PC-3 (cell line): ENCODE measurements around the gene CNTNAP5. TPM values are rescaled to one million over a fixed set of nuclear protein-coding genes. Genes with fewer than 3 reads are reported as not detected.

Experiments
- ATAC-seq: fragments of 200-7000 bp; cut with Tn5 transposase; 2 replicates; pipeline ENCODE4 v1.9.1; 2020; ENCODE audit warnings: mild to moderate bottlenecking, moderate library complexity
- BruUV-seq: library from RNA; stranded (reverse); fragments of 400-500 nt; replicated peaks from 2 replicates; lab custom pipeline; 2021; lab: Mats Ljungman, UMichigan
- CTCF ChIA-PET: fragments of 300-600 bp; sonication (Branson Sonifier 250); formaldehyde crosslinking; loops from one replicate; lab custom pipeline; 2022; ENCODE audit warnings: antibody characterized with exemption; lab: Charles Lee
- POLR2A ChIA-PET: fragments of 300-600 bp; sonication (Branson Sonifier 250); formaldehyde crosslinking; loops from one replicate; lab custom pipeline; 2022; ENCODE audit warnings: antibody characterized with exemption; ENCODE audit not compliant: unreplicated experiment; lab: Charles Lee
- DNase-seq: peaks from one replicate; pipeline ENCODE4 v3.0.0-alpha.2; 2015
- H2AFZ ChIP-seq: fragments of 300-600 bp; sonication (generic); 2 replicates; pipeline ENCODE4 v1.6.0; 2016; ENCODE audit warnings: antibody characterized with exemption, low read length
- H3F3A ChIP-seq: fragments of 300-600 bp; sonication (generic); one replicate; pipeline ENCODE4 v1.6.0; 2017; ENCODE audit warnings: antibody characterized with exemption, low read length, control low read depth, mild to moderate bottlenecking; ENCODE audit not compliant: unreplicated experiment
- H3K27ac ChIP-seq: fragments of 300-600 bp; sonication (generic); 2 replicates; pipeline ENCODE4 v1.5.1; 2016; ENCODE audit warnings: mild to moderate bottlenecking, low read length
- H3K27me3 ChIP-seq: fragments of 300-600 bp; sonication (generic); 2 replicates; pipeline ENCODE4 v1.6.1; 2016; ENCODE audit warnings: low read length, mixed read lengths
- H3K36me3 ChIP-seq: fragments of 300-600 bp; sonication (generic); 2 replicates; pipeline ENCODE4 v1.6.1; 2016; ENCODE audit warnings: low read depth, mixed run types, low read length, mixed read lengths
- H3K4me1 ChIP-seq: fragments of 300-600 bp; sonication (generic); 2 replicates; pipeline ENCODE4 v1.5.1; 2016; ENCODE audit warnings: low read length; ENCODE audit not compliant: insufficient read depth
- H3K4me2 ChIP-seq: fragments of 300-600 bp; sonication (generic); 2 replicates; pipeline ENCODE4 v1.6.0; 2016; ENCODE audit warnings: low read length
- H3K4me3 ChIP-seq: fragments of 300-600 bp; sonication (generic); 2 replicates; pipeline ENCODE4 v1.5.1; 2016; ENCODE audit warnings: mild to moderate bottlenecking, low read length, mixed read lengths
- H3K79me2 ChIP-seq: fragments of 300-600 bp; sonication (generic); 2 replicates; pipeline ENCODE4 v1.6.1; 2017; ENCODE audit warnings: low read length, mixed read lengths
- H3K9ac ChIP-seq: fragments of 300-600 bp; sonication (generic); 2 replicates; pipeline ENCODE4 v1.6.0; 2016; ENCODE audit warnings: mild to moderate bottlenecking, low read length
- H3K9me2 ChIP-seq: fragments of 300-600 bp; sonication (generic); replicated peaks from 2 replicates; pipeline ENCODE4 v1.6.1; 2016; ENCODE audit warnings: mixed run types, low read length, mixed read lengths
- H3K9me3 ChIP-seq: fragments of 300-600 bp; sonication (generic); 2 replicates; pipeline ENCODE4 v1.6.1; 2016; ENCODE audit warnings: low read length, mixed read lengths
- H4K20me1 ChIP-seq: fragments of 300-600 bp; sonication (generic); 2 replicates; pipeline ENCODE4 v1.6.1; 2016; ENCODE audit warnings: low read length, mixed read lengths
- EZH2 ChIP-seq: fragments of 300-600 bp; sonication (generic); IDR thresholded peaks from one replicate; pipeline ENCODE4 v1.6.1; 2017; ENCODE audit warnings: antibody characterized with exemption, mild to moderate bottlenecking, low read length; ENCODE audit not compliant: unreplicated experiment
- EZH2phosphoT487 ChIP-seq: fragments of 300-600 bp; sonication (generic); IDR thresholded peaks from 2 replicates; pipeline ENCODE4 v1.6.1; 2018; ENCODE audit warnings: mild to moderate bottlenecking, antibody characterized with exemption, low read length, borderline replicate concordance
- intact Hi-C: fragments of 100-400 bp; cut with micrococcal nuclease; formaldehyde crosslinking; loops from 2 replicates; pipeline ENCODE4 v1.9.0; 2023
- total RNA-seq: library from RNA; depleted of rRNA; stranded (reverse); fragments of >200 nt; gene quantifications from 2 replicates; pipeline ENCODE4 v1.2.3, GENCODE V29; 2014
- TF ChIP-seq, protein P1 (sequence below): fragments of 300-600 bp; sonication (generic); conservative IDR thresholded peaks from 2 replicates; pipeline ENCODE4 v1.5.1; 2017; ENCODE audit warnings: antibody characterized with exemption, low read depth, mild to moderate bottlenecking, low read length

The CNTNAP5 gene
- total RNA-seq, 1 experiment from 2014 or later: not detected

DNA sequence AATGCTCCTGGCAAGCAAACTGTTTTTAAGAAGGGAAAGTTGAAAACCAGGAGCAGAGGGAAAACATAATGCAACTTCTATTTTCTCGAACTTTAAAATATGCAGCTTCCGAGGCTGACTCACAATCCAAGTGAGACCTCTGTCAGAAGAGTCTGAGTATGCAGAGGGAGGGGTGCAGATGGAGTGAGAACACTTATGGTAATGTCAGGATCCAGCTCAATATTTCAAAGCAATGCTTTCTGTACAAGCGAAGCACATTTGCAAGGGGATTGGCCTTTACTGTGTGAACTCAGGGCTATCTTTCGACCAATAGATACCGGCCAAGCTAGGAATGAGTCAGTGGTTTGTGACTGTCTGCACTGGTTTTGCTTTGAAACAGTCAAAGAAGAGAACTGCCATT lies 242.7 kb downstream of the CNTNAP5 start:
- intact Hi-C loops: no loop called here
- ATAC-seq (no peak), DNase-seq (no peak)
- 0 out of 2 replicates have a peak, but pooled peaks cover 4% of the 10 kb centered on the region for H3K27me3 ChIP-seq
- H3F3A ChIP-seq: no peaks in the 10 kb centered on the region
- TF ChIP-seq, protein P1, sequence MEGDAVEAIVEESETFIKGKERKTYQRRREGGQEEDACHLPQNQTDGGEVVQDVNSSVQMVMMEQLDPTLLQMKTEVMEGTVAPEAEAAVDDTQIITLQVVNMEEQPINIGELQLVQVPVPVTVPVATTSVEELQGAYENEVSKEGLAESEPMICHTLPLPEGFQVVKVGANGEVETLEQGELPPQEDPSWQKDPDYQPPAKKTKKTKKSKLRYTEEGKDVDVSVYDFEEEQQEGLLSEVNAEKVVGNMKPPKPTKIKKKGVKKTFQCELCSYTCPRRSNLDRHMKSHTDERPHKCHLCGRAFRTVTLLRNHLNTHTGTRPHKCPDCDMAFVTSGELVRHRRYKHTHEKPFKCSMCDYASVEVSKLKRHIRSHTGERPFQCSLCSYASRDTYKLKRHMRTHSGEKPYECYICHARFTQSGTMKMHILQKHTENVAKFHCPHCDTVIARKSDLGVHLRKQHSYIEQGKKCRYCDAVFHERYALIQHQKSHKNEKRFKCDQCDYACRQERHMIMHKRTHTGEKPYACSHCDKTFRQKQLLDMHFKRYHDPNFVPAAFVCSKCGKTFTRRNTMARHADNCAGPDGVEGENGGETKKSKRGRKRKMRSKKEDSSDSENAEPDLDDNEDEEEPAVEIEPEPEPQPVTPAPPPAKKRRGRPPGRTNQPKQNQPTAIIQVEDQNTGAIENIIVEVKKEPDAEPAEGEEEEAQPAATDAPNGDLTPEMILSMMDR: no peak
- TF ChIP-seq EZH2 (no peak), EZH2phosphoT487 (no peak)
- no peaks in the 10 kb centered on the region for H3K9me2 ChIP-seq
- H3K79me2 ChIP-seq: no peaks in the 10 kb centered on the region
- H3K27ac ChIP-seq: no peak overlapping the region
- no TSS peak for BruUV-seq
- no peak overlapping the region for H3K9ac ChIP-seq
- no peak overlapping the region for H2AFZ ChIP-seq
- no peaks in the 10 kb centered on the region for H4K20me1 ChIP-seq
- CTCF ChIA-PET: no interaction called here
- H3K4me3 ChIP-seq: no peak overlapping the region
- no peaks in the 10 kb centered on the region; the same call in 1 of the 2 replicates for H3K9me3 ChIP-seq
- H3K4me2 ChIP-seq: no peak overlapping the region
- H3K36me3 ChIP-seq: no peaks in the 10 kb centered on the region
- POLR2A ChIA-PET: no interaction called here
- H3K4me1 ChIP-seq: no peaks in the 10 kb centered on the region

DNA sequence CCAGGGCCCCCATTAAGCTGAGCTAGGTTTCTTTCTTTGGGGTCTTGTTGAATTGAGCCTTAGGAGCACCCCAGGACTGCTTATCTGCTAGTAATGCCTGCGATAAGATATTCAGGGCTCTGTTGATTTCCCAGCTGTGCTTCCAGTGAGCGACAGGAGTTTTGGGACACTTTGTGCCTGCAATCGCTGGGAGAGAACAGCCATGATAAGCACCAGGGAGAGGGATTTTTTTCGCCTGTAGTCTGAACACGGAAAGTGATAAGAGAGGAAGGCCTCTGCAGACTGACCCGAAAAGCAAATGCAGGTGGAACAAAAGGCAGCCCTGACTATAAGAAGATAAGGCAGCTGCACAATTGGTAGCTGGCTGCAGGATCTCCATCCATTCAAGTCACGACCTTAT lies 244.3 kb downstream of the CNTNAP5 start:
- H3K27ac ChIP-seq: no peak overlapping the region
- no peaks in the 10 kb centered on the region for H4K20me1 ChIP-seq
- ChIA-PET POLR2A (no interaction called here), CTCF (no interaction called here)
- no peak overlapping the region for H3K9ac ChIP-seq
- no peak overlapping the region for H3K4me2 ChIP-seq
- no peak overlapping the region for H2AFZ ChIP-seq
- intact Hi-C loops: no loop called here
- H3K79me2 ChIP-seq: no peaks in the 10 kb centered on the region
- no peaks in the 10 kb centered on the region for H3K4me1 ChIP-seq
- ATAC-seq (no peak), DNase-seq (no peak)
- no TSS peak for BruUV-seq
- H3K36me3 ChIP-seq: no peaks in the 10 kb centered on the region
- no peak for TF ChIP-seq EZH2phosphoT487
- TF ChIP-seq, protein P1: no peak
- no peak for TF ChIP-seq EZH2
- H3F3A ChIP-seq: no peaks in the 10 kb centered on the region
- H3K4me3 ChIP-seq: no peak overlapping the region
- H3K9me3 ChIP-seq: no peaks in the 10 kb centered on the region; the same call in 1 of the 2 replicates
- H3K27me3 ChIP-seq: 0 out of 2 replicates have a peak, but pooled peaks cover 4% of the 10 kb centered on the region
- no peaks in the 10 kb centered on the region for H3K9me2 ChIP-seq

DNA sequence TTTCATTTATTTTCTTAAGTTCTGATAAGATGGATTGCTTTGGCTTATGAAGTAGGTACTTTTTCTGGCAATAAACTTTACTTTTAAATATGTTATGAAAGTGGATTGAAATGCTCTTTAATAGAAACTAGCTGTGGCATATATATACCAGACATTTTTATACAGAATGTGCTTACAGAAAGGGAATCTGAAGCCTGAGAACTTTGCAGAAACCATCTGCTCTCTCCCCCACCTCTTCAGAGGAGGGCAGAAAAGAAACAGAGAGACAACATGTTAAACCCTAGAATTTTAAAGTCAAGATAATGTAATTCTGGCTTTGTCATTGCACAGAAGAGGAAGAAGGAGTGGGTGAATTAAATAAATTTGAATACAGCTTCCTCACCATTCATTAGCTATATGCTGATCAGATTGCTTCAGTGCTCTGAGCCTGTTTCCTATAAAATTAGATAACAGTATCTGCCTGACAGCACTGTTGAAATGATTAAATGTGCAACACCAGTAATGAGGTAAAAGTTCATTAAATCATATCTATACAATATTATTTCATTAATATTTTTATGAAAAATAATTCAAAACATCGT lies 247.3 kb downstream of the CNTNAP5 start:
- CTCF ChIA-PET: no interaction called here
- POLR2A ChIA-PET: no interaction called here
- Histone ChIP-seq H3K9me2 (no peaks in the 10 kb centered on the region), H3K27ac (no peak overlapping the region), H3F3A (no peaks in the 10 kb centered on the region), H3K4me2 (no peak overlapping the region), H2AFZ (no peak overlapping the region), H3K9me3 (no peaks in the 10 kb centered on the region; the same call in 1 of the 2 replicates), H4K20me1 (no peaks in the 10 kb centered on the region), H3K36me3 (no peaks in the 10 kb centered on the region), H3K4me1 (no peaks in the 10 kb centered on the region), H3K9ac (no peak overlapping the region), H3K27me3 (no peaks in the 10 kb centered on the region), H3K4me3 (no peak overlapping the region), H3K79me2 (no peaks in the 10 kb centered on the region)
- no peak for DNase-seq
- no peak for ATAC-seq
- no TSS peak for BruUV-seq
- TF ChIP-seq, protein P1: no peak
- no peak for TF ChIP-seq EZH2phosphoT487
- no peak for TF ChIP-seq EZH2
- intact Hi-C loops: no loop called here
